RWPE2 (cell line): Measurements from ENCODE around the gene USP21.

Source experiments
- ATAC-seq: fragments of 200-7000 bp; cut with Tn5 transposase; 3 replicates; pipeline ENCODE4 v1.9.1; 2021; ENCODE audit warnings: low read depth
- DNase-seq: peaks from one replicate; pipeline ENCODE4 v3.0.0-alpha.2; 2020; ENCODE audit warnings: low spot score
- H3K27ac ChIP-seq: fragments of 450-650 bp; 2 replicates; pipeline ENCODE4 v1.5.1; 2017; ENCODE audit warnings: mild to moderate bottlenecking; ENCODE audit not compliant: poor library complexity, severe bottlenecking
- H3K27me3 ChIP-seq: fragments of 250-450 bp; sonication (Bioruptor Pico); 2 replicates; pipeline ENCODE4 v1.5.1; 2021; ENCODE audit warnings: mild to moderate bottlenecking, moderate library complexity; ENCODE audit not compliant: insufficient read depth, poor library complexity, severe bottlenecking
- H3K36me3 ChIP-seq: fragments of 250-450 bp; sonication (Bioruptor Pico); 2 replicates; pipeline ENCODE4 v1.5.1; 2020; ENCODE audit warnings: low read depth, mild to moderate bottlenecking, moderate library complexity
- H3K4me1 ChIP-seq: fragments of 250-450 bp; sonication (Bioruptor Pico); 2 replicates; pipeline ENCODE4 v1.5.1; 2021; ENCODE audit warnings: mild to moderate bottlenecking, moderate library complexity; ENCODE audit not compliant: insufficient read depth, poor library complexity, severe bottlenecking
- H3K4me3 ChIP-seq: fragments of 250-450 bp; sonication (Bioruptor Pico); 2 replicates; pipeline ENCODE4 v1.5.1; 2021; ENCODE audit warnings: mild to moderate bottlenecking, moderate library complexity; ENCODE audit not compliant: severe bottlenecking
- H3K9me3 ChIP-seq: fragments of 250-450 bp; sonication (Bioruptor Pico); 2 replicates; pipeline ENCODE4 v1.5.1; 2021; ENCODE audit warnings: mild to moderate bottlenecking, moderate library complexity; ENCODE audit not compliant: severe bottlenecking
- TF ChIP-seq, protein P1 (sequence below): fragments of 450-650 bp; IDR thresholded peaks from one replicate; pipeline ENCODE4 v1.5.1; 2017; ENCODE audit warnings: mild to moderate bottlenecking, moderate library complexity; ENCODE audit not compliant: poor library complexity, severe bottlenecking

Gene USP21

DNA sequence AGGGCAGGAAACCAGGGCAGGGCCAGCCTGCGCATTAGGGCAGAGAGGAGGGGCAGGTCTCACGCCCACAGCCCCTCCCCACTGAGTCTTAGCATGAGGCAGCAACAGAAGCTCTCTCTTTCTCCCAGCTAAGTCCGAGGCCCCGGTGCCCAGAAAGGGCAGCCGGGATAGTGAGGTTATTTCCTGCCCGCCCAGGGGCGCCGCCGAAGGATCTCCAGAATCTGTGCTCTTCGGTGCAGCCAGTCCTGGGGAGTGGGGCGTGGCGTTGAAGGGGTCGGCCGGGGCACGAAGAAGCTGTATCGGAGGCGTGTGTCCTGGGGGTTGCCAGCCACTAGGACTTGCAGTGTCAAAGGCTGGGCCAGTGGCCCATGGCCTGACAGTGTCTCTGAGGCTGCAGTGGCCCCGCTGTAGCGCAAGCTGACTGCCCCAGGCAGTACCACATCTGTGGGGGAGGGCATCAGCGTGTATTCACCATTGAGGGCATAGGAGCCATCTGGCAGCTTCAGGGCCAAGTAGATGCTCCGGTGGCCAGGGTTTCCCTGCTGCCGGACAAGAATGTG, 31.7 kb downstream of the USP21 start:
- Histone ChIP-seq H3K27me3 (no peaks in the 10 kb centered on the region), H3K36me3 (no peaks in the 10 kb centered on the region), H3K4me1 (no peaks in the 10 kb centered on the region), H3K9me3 (no peaks in the 10 kb centered on the region), H3K27ac (no peak overlapping the region), H3K4me3 (no peak overlapping the region)
- DNase-seq (no peak), ATAC-seq (no peak)
- TF ChIP-seq, protein P1, sequence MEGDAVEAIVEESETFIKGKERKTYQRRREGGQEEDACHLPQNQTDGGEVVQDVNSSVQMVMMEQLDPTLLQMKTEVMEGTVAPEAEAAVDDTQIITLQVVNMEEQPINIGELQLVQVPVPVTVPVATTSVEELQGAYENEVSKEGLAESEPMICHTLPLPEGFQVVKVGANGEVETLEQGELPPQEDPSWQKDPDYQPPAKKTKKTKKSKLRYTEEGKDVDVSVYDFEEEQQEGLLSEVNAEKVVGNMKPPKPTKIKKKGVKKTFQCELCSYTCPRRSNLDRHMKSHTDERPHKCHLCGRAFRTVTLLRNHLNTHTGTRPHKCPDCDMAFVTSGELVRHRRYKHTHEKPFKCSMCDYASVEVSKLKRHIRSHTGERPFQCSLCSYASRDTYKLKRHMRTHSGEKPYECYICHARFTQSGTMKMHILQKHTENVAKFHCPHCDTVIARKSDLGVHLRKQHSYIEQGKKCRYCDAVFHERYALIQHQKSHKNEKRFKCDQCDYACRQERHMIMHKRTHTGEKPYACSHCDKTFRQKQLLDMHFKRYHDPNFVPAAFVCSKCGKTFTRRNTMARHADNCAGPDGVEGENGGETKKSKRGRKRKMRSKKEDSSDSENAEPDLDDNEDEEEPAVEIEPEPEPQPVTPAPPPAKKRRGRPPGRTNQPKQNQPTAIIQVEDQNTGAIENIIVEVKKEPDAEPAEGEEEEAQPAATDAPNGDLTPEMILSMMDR = no peak

DNA sequence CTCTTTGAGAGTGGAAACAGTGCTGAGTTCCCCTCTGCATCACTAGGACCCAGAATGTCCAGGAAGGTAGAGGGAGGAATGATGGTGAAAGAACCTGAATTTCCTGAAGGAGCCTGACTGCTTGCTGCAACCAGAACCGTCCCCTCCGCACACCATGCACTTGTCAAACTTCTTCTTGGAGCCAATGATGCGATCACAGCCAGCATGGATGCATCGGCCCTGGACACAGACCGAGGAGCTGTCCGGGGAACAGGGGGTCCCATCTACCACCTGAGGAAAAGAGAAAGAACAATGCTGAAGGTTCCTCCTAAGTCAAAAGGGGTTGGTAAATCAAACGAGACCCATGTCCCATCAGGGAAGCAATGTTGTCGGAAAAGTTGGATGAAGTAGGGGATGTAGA, 32.7 kb downstream of the USP21 start:
- Histone ChIP-seq H3K27ac (no peak overlapping the region), H3K27me3 (no peaks in the 10 kb centered on the region), H3K36me3 (no peaks in the 10 kb centered on the region), H3K4me3 (no peak overlapping the region), H3K4me1 (no peaks in the 10 kb centered on the region), H3K9me3 (no peaks in the 10 kb centered on the region)
- ATAC-seq = no peak
- TF ChIP-seq, protein P1 = no peak
- DNase-seq = no peak

- H3K27me3 ChIP-seq = no peaks in the 10 kb centered on the region
- TF ChIP-seq, protein P1 = peak; percentile 93
- no peaks in the 10 kb centered on the region for H3K36me3 ChIP-seq
- H3K4me3 ChIP-seq = no peak overlapping the region
- ATAC-seq (peak; percentile 84), DNase-seq (no peak)
- H3K4me1 ChIP-seq = no peaks in the 10 kb centered on the region
- no peaks in the 10 kb centered on the region for H3K9me3 ChIP-seq
- H3K27ac ChIP-seq = no peak overlapping the region
Observed at GRCh38 chr1:161192476-161193465, 33.5 kb downstream of the USP21 start.

- TF ChIP-seq, protein P1 = no peak
- ATAC-seq = no peak
- Histone ChIP-seq H3K27ac (no peak overlapping the region), H3K36me3 (no peaks in the 10 kb centered on the region), H3K27me3 (no peaks in the 10 kb centered on the region), H3K9me3 (no peaks in the 10 kb centered on the region), H3K4me3 (no peak overlapping the region), H3K4me1 (no peaks in the 10 kb centered on the region)
- DNase-seq = no peak
Observed at GRCh38 chr1:161193561-161194235, 34.4 kb downstream of the USP21 start.
